Measurements from ENCODE around the gene PSME2.

DNA sequence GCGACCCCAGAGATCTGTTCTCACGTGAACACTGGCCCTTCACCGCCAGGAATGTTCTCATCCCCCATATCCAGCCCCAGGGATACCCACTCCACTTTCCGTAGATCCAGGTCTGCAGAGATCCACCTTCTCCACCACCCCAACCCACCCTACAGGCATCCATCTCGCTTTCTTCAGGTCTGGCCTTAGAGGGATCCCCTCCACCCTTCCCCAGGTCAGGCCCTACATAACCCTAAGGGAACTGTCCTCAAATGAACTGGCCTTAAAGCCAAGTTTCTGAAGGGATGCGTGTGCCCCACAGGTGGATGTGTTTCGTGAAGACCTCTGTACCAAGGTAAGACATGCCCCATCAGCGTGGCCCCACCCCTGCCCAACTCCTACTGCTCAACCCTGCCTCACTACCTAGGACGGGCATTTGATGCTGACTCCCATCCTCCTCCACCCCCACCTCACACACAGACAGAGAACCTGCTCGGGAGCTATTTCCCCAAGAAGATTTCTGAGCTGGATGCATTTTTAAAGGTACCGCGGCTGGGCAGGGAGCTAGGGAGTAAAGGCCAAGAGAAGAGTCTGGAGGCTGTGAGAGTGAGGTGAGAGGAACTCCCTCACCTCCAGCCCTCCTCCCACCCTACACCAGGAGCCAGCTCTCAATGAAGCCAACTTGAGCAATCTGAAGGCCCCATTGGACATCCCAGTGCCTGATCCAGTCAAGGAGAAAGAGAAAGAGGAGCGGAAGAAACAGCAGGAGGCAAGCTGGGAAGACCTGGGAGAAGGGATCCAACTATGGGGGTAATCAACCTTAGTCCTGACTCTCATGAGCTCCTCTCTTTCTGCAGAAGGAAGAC lies 9.5 kb downstream of the PSME2 start:
- no peak for TF ChIP-seq POLR2A (IDR thresholded peaks at IDR 0.05; ENCODE audit: low read length)
- no peak for TF ChIP-seq GATA1 (IDR thresholded peaks at IDR 0.05; ENCODE audit: low read depth, low read length)
